ENCODE measurements around the gene VPS72. TPM values are rescaled to one million over a fixed set of nuclear protein-coding genes. Genes with fewer than 3 reads are reported as not detected.

VPS72 gene
- 26.2 and 29.1 TPM in 2 replicates for total RNA-seq (2011; cell fraction: chromatin; rRNA removed; ENCODE audit: low replicate concordance)
- total RNA-seq (2011; cell fraction: nucleolus; rRNA removed) = 10.8 and 17.2 TPM in 2 replicates
- 15.5 and 20.0 TPM in 2 replicates for total RNA-seq (2011; cell fraction: nucleoplasm; rRNA removed)
- total RNA-seq (2014; rRNA removed) = 72.2 and 78.4 TPM in 2 replicates
- total RNA-seq (2014; rRNA removed; fragmentation: Illumina TruSeq; extraction: Trizol) = 58.2 and 64.5 TPM in 2 replicates
- 73.7 and 79.6 TPM in 2 replicates for total RNA-seq (2015; rRNA removed; fragmentation: Illumina TruSeq; extraction: Trizol)
- 75.7 and 81.6 TPM in 2 replicates for total RNA-seq (2021)
- polyA plus RNA-seq (2011; rRNA removed) = 80.9 and 113 TPM in 2 replicates
- polyA plus RNA-seq (2011; cell fraction: cytosol; rRNA removed) = 76.3 and 89.8 TPM in 2 replicates
- 37.1 and 39.9 TPM in 2 replicates for polyA plus RNA-seq (2011; cell fraction: nucleus; rRNA removed)
- 58.9 and 73.2 TPM in 2 replicates for polyA plus RNA-seq (2012)
- 126 and 131 TPM in 2 replicates for polyA plus RNA-seq (2014; fragmentation: Illumina TruSeq; extraction: Trizol)
- polyA plus RNA-seq (2014; fragmentation: Nextera tagmentation; extraction: Ambion mirVana) = 10 to 100 TPM in 1 of 2 experiments, 1 to 10 TPM in 1; 7.2 to 21.9 TPM
- 89.0 and 96.0 TPM in 2 replicates for polyA plus RNA-seq (2014; rRNA removed)
- 41.7 and 44.6 TPM in 2 replicates for polyA minus RNA-seq (2011; rRNA and poly(A)+ RNA removed)
- 24.7 and 25.1 TPM in 2 replicates for polyA minus RNA-seq (2011; cell fraction: cytosol; rRNA and poly(A)+ RNA removed)
- polyA minus RNA-seq (2011; cell fraction: nucleus; rRNA and poly(A)+ RNA removed) = 4.4 and 13.4 TPM in 2 replicates
- percentile 76 among the genes with signal in this experiment for Bru-seq, nascent RNA
- percentile 75 among the genes with signal in this experiment for BruChase-seq, experiment 1, labeled RNA remaining after a 2-hour chase
- BruChase-seq, experiment 2, labeled RNA remaining after a 6-hour chase = percentile 80 among the genes with signal in this experiment
- long read RNA-seq, experiment 1, transcript VPS72-202 (6 exons, 1,527 nt) = major isoform, 80 of 110 reads
- long read RNA-seq, experiment 1, partial matches to known transcripts = 4 of 110 reads
- long read RNA-seq, experiment 1, other reads (novel, unspliced or antisense) = 26 of 110 reads
- long read RNA-seq, experiment 2, transcript VPS72-202 (6 exons, 1,527 nt) = major isoform, 44 of 63 reads
- long read RNA-seq, experiment 2, partial matches to known transcripts = 11 of 63 reads
- long read RNA-seq, experiment 2, other reads (novel, unspliced or antisense) = 8 of 63 reads
- long read RNA-seq, experiment 3, transcript VPS72-202 (6 exons, 1,527 nt) = major isoform, 67 of 73 reads
- long read RNA-seq, experiment 3, partial matches to known transcripts = 2 of 73 reads
- long read RNA-seq, experiment 3, other reads (novel, unspliced or antisense) = 4 of 73 reads

- no TSS peak for BruUV-seq (replicated peaks)
- intact Hi-C loops (cut with micrococcal nuclease) = loop anchor here (5.0 to 10.0 kb wide), 2 partner anchors 195 to 547 kb away; no protein-coding TSS in a partner anchor
- no peaks in the 10 kb centered on the region for H3K9me1 ChIP-seq (ENCODE audit: control insufficient read depth, insufficient read depth, low read length)
- H3K9ac ChIP-seq (ENCODE audit: insufficient read depth in 1 of 2, low read depth in 2 of 2, low read length in 2 of 2) = peak within 1 kb of the TSS; percentile 92 to 97
- peak; percentile 92 for ATAC-seq
- H3K4me3 ChIP-seq = peak within 1 kb of the TSS; percentile 71
- CTCF ChIA-PET (ENCODE audit: low intra/inter-chr PET ratio) = no interaction called here
- peak; percentile 91 to 95 (median 92) for DNase-seq (ENCODE audit: extremely low read depth in 1 of 4, low spot score in 3 of 4)
- POLR2A ChIA-PET = interaction anchor here (0.6 to 2.0 kb wide), 11 partner anchors 12 to 340 kb away, joined by 3 to 10 read pairs (median 4); partner anchors contain the start of genes PSMD4, SCNM1, TMOD4 and ZNF687
- no peaks in the 10 kb centered on the region for H3K27me3 ChIP-seq (ENCODE audit: control insufficient read depth in 2 of 2, insufficient read depth in 2 of 2, low read length in 2 of 2)
- H3K9me3 ChIP-seq (replicated peaks; ENCODE audit: control insufficient read depth, insufficient read depth, low read depth, low read length) = no peaks in the 10 kb centered on the region
- H4K20me1 ChIP-seq (replicated peaks; ENCODE audit: control insufficient read depth, insufficient read depth, low read length) = no peaks in the 10 kb centered on the region
- peak within 1 kb of the TSS; percentile 74 for H3K27ac ChIP-seq (ENCODE audit: extremely low read depth, low read depth, low read length)
- H3K4me2 ChIP-seq (ENCODE audit: insufficient read depth, low read length) = peak within 1 kb of the TSS; percentile 97
- 1% methylated on average over 38 of the region's 42 CpGs for WGBS (ENCODE audit: insufficient coverage, low coverage, missing lambda C conversion rate)
- peak within 1 kb of the TSS; percentile 89 for H2AFZ ChIP-seq (ENCODE audit: low read depth, low read length)
- H3K36me3 ChIP-seq (ENCODE audit: control insufficient read depth, insufficient read depth, low read length) = peaks cover 11% of the 10 kb centered on the region
- peaks cover 35% of the 10 kb centered on the region for H3K79me2 ChIP-seq (ENCODE audit: control insufficient read depth, insufficient read depth, low read length)
- in situ Hi-C loops (cut with MboI) = no loop called here
- H3K4me1 ChIP-seq (replicated peaks in 1 of 2; ENCODE audit: control insufficient read depth in 2 of 2, insufficient read depth in 2 of 2, low read length in 2 of 2) = peaks cover 8% of the 10 kb centered on the region in 2 experiments; a peak in 4 of 5 replicates
- peak; percentile 80 for FAIRE-seq
- TF ChIP-seq ZZZ3 (IDR thresholded peaks at IDR 0.05) (0 out of 2 replicates have a peak, but pooled peaks have one; percentile 38), KAT7 (CRISPR knock-in tag; IDR thresholded peaks at IDR 0.05; ENCODE audit: borderline replicate concordance) (peak; percentile 88), ATF7 (IDR thresholded peaks at IDR 0.05) (peak; percentile 75), TOE1 (IDR thresholded peaks at IDR 0.05; ENCODE audit: borderline replicate concordance) (peak; percentile 92), TOE1 (CRISPR knock-in tag; IDR thresholded peaks at IDR 0.05; ENCODE audit: borderline replicate concordance, low read depth) (no peak), MAZ (CRISPR knock-in tag; conservative IDR thresholded peaks at IDR 0.05 in 1 of 2, IDR thresholded peaks at IDR 0.05 in 1 of 2) (peak; percentile 88 to 92), MLLT1 (IDR thresholded peaks at IDR 0.05) (peak in 1 of 2 experiments; percentile 100; a peak in 2 of 4 replicates), BHLHE40 (IDR thresholded peaks at IDR 0.05; ENCODE audit: low read length) (peak; percentile 62), CREB3 (tag; conservative IDR thresholded peaks at IDR 0.05; ENCODE audit: low read depth) (no peak), NR2C1 (IDR thresholded peaks at IDR 0.05) (no peak; the same call in 1 of the 2 replicates), NR2C1 (tag; IDR thresholded peaks at IDR 0.05) (peak; percentile 40; the same call in 1 of the 2 replicates), FOXM1 (IDR thresholded peaks at IDR 0.05; ENCODE audit: low read depth) (peak; percentile 84), FOXM1 (CRISPR knock-in tag; IDR thresholded peaks at IDR 0.05; ENCODE audit: low read depth) (no peak), MIER1 (IDR thresholded peaks at IDR 0.05; ENCODE audit: low read depth) (no peak)
These were observed at the start of gene VPS72 for GRCh38 chr1:151189637-151190445. VPS72 (minus strand) TSS chr1:151190197; CDS start chr1:151190121, 76 bp downstream.

Measured in K562 (cell line).